H1 (cell line): ENCODE measurements around the gene SLC9A5. TPM values are rescaled to one million over a fixed set of nuclear protein-coding genes. Genes with fewer than 3 reads are reported as not detected.
A peak's percentile ranks its signal among the peaks of the same experiment; 100 is the strongest.

Experiments used
- CTCF ChIA-PET: fragments of 300-600 bp; sonication (Branson Sonifier 250); formaldehyde crosslinking; loops from one replicate; lab custom pipeline; 2021; ENCODE audit not compliant: partially characterized antibody; lab: Charles Lee
- POLR2A ChIA-PET: fragments of 300-600 bp; sonication (Branson Sonifier 250); formaldehyde crosslinking; loops from one replicate; lab custom pipeline; 2021; ENCODE audit warnings: inconsistent platforms; ENCODE audit not compliant: partially characterized antibody; lab: Charles Lee
- DNase-seq, 2 experiments: peaks; one replicate each; pipeline versions ENCODE4 v3.0.0 to v3.0.0-alpha.2; 2010 to 2022; ENCODE audit warnings: low spot score in 2 of 2, low read depth in 1 of 2, mixed read lengths in 1 of 2
- FAIRE-seq: peaks from 2 replicates; lab custom pipeline; 2011; peaks lifted over from hg19 to GRCh38; lab: Jason Lieb, UNC
- H2AFZ ChIP-seq: 2 replicates; pipeline ENCODE4 v1.8.1; 2012; ENCODE audit warnings: low read length, inconsistent platforms
- H2AK5ac ChIP-seq: 2 replicates; pipeline ENCODE4 v1.6.1; 2013; ENCODE audit warnings: low read depth, low read length
- H2BK120ac ChIP-seq: replicated peaks from 2 replicates; pipeline ENCODE3; 2013; ENCODE audit warnings: low read depth, low read length, inconsistent platforms
- H2BK12ac ChIP-seq: 2 replicates; pipeline ENCODE4 v1.6.1; 2013; ENCODE audit warnings: low read depth, low read length
- H2BK15ac ChIP-seq: 2 replicates; pipeline ENCODE4 v1.6.1; 2013; ENCODE audit warnings: low read length
- H2BK20ac ChIP-seq: 2 replicates; pipeline ENCODE4 v1.6.1; 2013; ENCODE audit warnings: low read length
- H2BK5ac ChIP-seq: 2 replicates; pipeline ENCODE4 v1.6.1; 2013; ENCODE audit warnings: low read depth, low read length
- H3K14ac ChIP-seq: 2 replicates; pipeline ENCODE4 v1.6.1; 2013; ENCODE audit warnings: inconsistent platforms; ENCODE audit not compliant: insufficient read length
- H3K18ac ChIP-seq: 2 replicates; pipeline ENCODE4 v1.6.1; 2013; ENCODE audit warnings: low read length; ENCODE audit errors: extremely low read depth
- H3K23ac ChIP-seq: 2 replicates; pipeline ENCODE4 v1.6.1; 2013; ENCODE audit warnings: inconsistent platforms; ENCODE audit not compliant: insufficient read length
- H3K23me2 ChIP-seq: 2 replicates; pipeline ENCODE4 v1.6.1; 2013; ENCODE audit warnings: low read depth, low read length
- H3K27ac ChIP-seq: 2 replicates; pipeline ENCODE4 v1.6.1; 2011; ENCODE audit warnings: low read depth, low read length, inconsistent platforms
- H3K27me3 ChIP-seq, 4 experiments: replicated peaks in 1 of 4; 1 replicate in 1 of 4; 2 replicates in 3 of 4; pipeline versions ENCODE4 v1.6.1 to v1.8.1; 2011 to 2013; ENCODE audit warnings: low read length in 3 of 4, mild to moderate bottlenecking in 3 of 4, inconsistent platforms in 2 of 4, mixed read lengths in 2 of 4, moderate library complexity in 1 of 4; ENCODE audit not compliant: control insufficient read depth in 3 of 4, insufficient read depth in 3 of 4; ENCODE audit errors: extremely low read depth in 1 of 4
- H3K36me3 ChIP-seq, 4 experiments: 2 replicates each; pipeline versions ENCODE4 v1.6.1 to v1.8.1; 2011 to 2013; ENCODE audit warnings: mild to moderate bottlenecking in 4 of 4, low read length in 3 of 4, moderate library complexity in 2 of 4, control low read depth in 1 of 4, inconsistent platforms in 1 of 4; ENCODE audit not compliant: insufficient read depth in 4 of 4, control insufficient read depth in 2 of 4
- H3K4ac ChIP-seq: replicated peaks from 2 replicates; pipeline ENCODE3; 2013; ENCODE audit warnings: low read length, low read depth, mixed read lengths, inconsistent platforms; ENCODE audit not compliant: insufficient read length
- H3K4me1 ChIP-seq, 4 experiments: replicated peaks in 1 of 4; 1 replicate in 1 of 4; 2 replicates in 3 of 4; pipeline versions ENCODE4 v1.6.1 to v1.8.1; 2011 to 2013; ENCODE audit warnings: low read length in 3 of 4, inconsistent platforms in 2 of 4, mixed read lengths in 1 of 4; ENCODE audit not compliant: insufficient read depth in 4 of 4, control insufficient read depth in 3 of 4
- H3K4me2 ChIP-seq, 2 experiments: 2 replicates each; pipeline versions ENCODE4 v1.6.1 to v1.8.1; 2011 to 2013; ENCODE audit warnings: low read depth in 2 of 2, low read length in 2 of 2, control low read depth in 1 of 2, inconsistent platforms in 1 of 2, mild to moderate bottlenecking in 1 of 2; ENCODE audit not compliant: insufficient read depth in 1 of 2
- H3K4me3 ChIP-seq, 4 experiments: fragments of 200-600, 300-600 bp in 1 of 4; sonication (generic), shearing (Covaris generic), sonication (Bioruptor Twin) in 1 of 4; 2 replicates each; pipeline versions ENCODE4 v1.5.1 to v1.8.1; 2011 to 2016; ENCODE audit warnings: low read length in 4 of 4, low read depth in 3 of 4, control low read depth in 2 of 4, inconsistent platforms in 2 of 4, mild to moderate bottlenecking in 2 of 4, mixed read lengths in 1 of 4, moderate library complexity in 1 of 4; ENCODE audit not compliant: insufficient read depth in 2 of 4; ENCODE audit errors: extremely low read depth in 1 of 4
- H3K56ac ChIP-seq: replicated peaks from 2 replicates; pipeline ENCODE3; 2013; ENCODE audit warnings: low read depth, mild to moderate bottlenecking, mixed read lengths, low read length, inconsistent platforms; ENCODE audit not compliant: insufficient read length
- H3K79me1 ChIP-seq: 2 replicates; pipeline ENCODE4 v1.6.1; 2013; ENCODE audit warnings: low read depth, low read length, control low read depth
- H3K79me2 ChIP-seq, 2 experiments: 2 replicates each; pipeline versions ENCODE4 v1.6.1 to v1.8.1; 2012 to 2013; ENCODE audit warnings: low read length in 2 of 2, mild to moderate bottlenecking in 2 of 2, inconsistent platforms in 1 of 2; ENCODE audit not compliant: insufficient read depth in 2 of 2, control insufficient read depth in 1 of 2
- H3K9ac ChIP-seq, 4 experiments: replicated peaks in 1 of 4; 1 replicate in 1 of 4; 2 replicates in 3 of 4; pipeline versions ENCODE4 v1.6.1 to v1.8.1; 2011 to 2013; ENCODE audit warnings: low read depth in 3 of 4, low read length in 3 of 4, control low read depth in 2 of 4, mild to moderate bottlenecking in 2 of 4, moderate library complexity in 2 of 4, inconsistent platforms in 1 of 4; ENCODE audit errors: extremely low read depth in 1 of 4
- H3K9me3 ChIP-seq, 2 experiments: 2 replicates each; pipeline versions ENCODE4 v1.6.1 to v1.8.1; 2012 to 2013; ENCODE audit warnings: mild to moderate bottlenecking in 2 of 2, moderate library complexity in 2 of 2, control low read depth in 1 of 2, inconsistent platforms in 1 of 2, low read depth in 1 of 2, low read length in 1 of 2, mixed read lengths in 1 of 2; ENCODE audit not compliant: insufficient read depth in 2 of 2
- H4K20me1 ChIP-seq, 2 experiments: replicated peaks in 1 of 2; 2 replicates each; pipeline versions ENCODE3 to v1.8.1; 2011 to 2013; ENCODE audit warnings: inconsistent platforms in 2 of 2, low read length in 2 of 2, mild to moderate bottlenecking in 1 of 2; ENCODE audit not compliant: insufficient read depth in 2 of 2, control insufficient read depth in 1 of 2
- H4K5ac ChIP-seq: 2 replicates; pipeline ENCODE4 v1.6.1; 2013; ENCODE audit warnings: low read length, low read depth, mixed read lengths, inconsistent platforms; ENCODE audit not compliant: insufficient read length
- H4K8ac ChIP-seq: 2 replicates; pipeline ENCODE4 v1.8.0; 2013; ENCODE audit warnings: mild to moderate bottlenecking, moderate library complexity, low read length, inconsistent platforms; ENCODE audit not compliant: insufficient read depth; ENCODE audit errors: extremely low read depth
- H4K91ac ChIP-seq: replicated peaks from 2 replicates; pipeline ENCODE3; 2013; ENCODE audit warnings: low read length, mixed read lengths, inconsistent platforms; ENCODE audit not compliant: insufficient read length
- EGR1 ChIP-seq: IDR thresholded peaks from 2 replicates; pipeline ENCODE4 v1.6.1; 2011; ENCODE audit warnings: low read depth, low read length, borderline replicate concordance
- FOSL1 ChIP-seq: IDR thresholded peaks from 2 replicates; pipeline ENCODE4 v1.6.1; 2011; ENCODE audit warnings: mild to moderate bottlenecking, low read depth, low read length, moderate library complexity; ENCODE audit not compliant: insufficient read depth
- JUND ChIP-seq: IDR thresholded peaks from 2 replicates; pipeline ENCODE4 v1.6.1; 2011; ENCODE audit warnings: mild to moderate bottlenecking, improper control_type of control experiment, low read length
- KDM4A ChIP-seq: IDR thresholded peaks from one replicate; pipeline ENCODE4 v1.7.1; 2012; ENCODE audit warnings: low read depth, mild to moderate bottlenecking, moderate library complexity, low read length, inconsistent platforms; ENCODE audit not compliant: severe bottlenecking
- PHF8 ChIP-seq: fragments of 200-600 bp; sonication (generic); conservative IDR thresholded peaks from 2 replicates; pipeline ENCODE4 v1.7.1; 2012; ENCODE audit warnings: low read depth, mild to moderate bottlenecking, inconsistent platforms, low read length, moderate library complexity
- POLR2AphosphoS5 ChIP-seq: IDR thresholded peaks from 2 replicates; pipeline ENCODE4 v1.6.1; 2011; ENCODE audit warnings: low read depth, low read length
- POU5F1 ChIP-seq: IDR thresholded peaks from 2 replicates; pipeline ENCODE4 v1.6.1; 2011; ENCODE audit warnings: low read depth, mild to moderate bottlenecking, low read length, moderate library complexity
- SAP30 ChIP-seq: fragments of 300-600 bp; sonication (generic); IDR thresholded peaks from 2 replicates; pipeline ENCODE4 v1.7.1; 2012; ENCODE audit warnings: low read length, moderate library complexity, mild to moderate bottlenecking, inconsistent platforms; ENCODE audit not compliant: insufficient read depth, insufficient replicate concordance
- SP2 ChIP-seq: IDR thresholded peaks from 2 replicates; pipeline ENCODE4 v1.6.1; 2012; ENCODE audit warnings: mild to moderate bottlenecking, low read length, inconsistent platforms
- SRF ChIP-seq: IDR thresholded peaks from 2 replicates; pipeline ENCODE4 v1.6.1; 2011; ENCODE audit warnings: mild to moderate bottlenecking, low read depth, low read length, moderate library complexity
- TCF12 ChIP-seq: IDR thresholded peaks from 2 replicates; pipeline ENCODE4 v1.6.1; 2011; ENCODE audit warnings: low read depth, mild to moderate bottlenecking, low read length
- WGBS, 2 experiments: shearing (Covaris generic) in 1 of 2; methylation state at CpG; one replicate each; pipeline versions ENCODE4 v1.1.6 to v1.1.7; 2013 to 2015; ENCODE audit warnings: low lambda C conversion rate in 2 of 2, mixed read lengths in 2 of 2, inconsistent platforms in 1 of 2, low coverage in 1 of 2, missing lambda C conversion rate in 1 of 2; ENCODE audit not compliant: insufficient replicate concordance in 2 of 2, insufficient coverage in 1 of 2, insufficient read length in 1 of 2; ENCODE audit errors: extremely low coverage in 1 of 2, missing lambda C conversion rate in 1 of 2; 5-methylcytosine and 5-hydroxymethylcytosine counted together
- polyA plus RNA-seq, 7 experiments: library from polyadenylated mRNA; depleted of rRNA in 3 of 7; stranded (reverse) in 5 of 7; unstranded in 2 of 7; fragments of >200 nt in 5 of 7; fragments of 200-250 nt in 2 of 7; gene quantifications; 1 replicate in 5 of 7; 2 replicates in 1 of 7; 4 replicates in 1 of 7; pipeline versions ENCODE4 v1.2.1 to v1.2.3, GENCODE V29; 2011 to 2013; ENCODE audit warnings: missing spikeins in 2 of 7, mixed read lengths in 2 of 7
- total RNA-seq: library from RNA; stranded (reverse); fragmentation: NEBNext Ultra II Directional; extraction: Animal tissue kit (Norgen Biotek cat#: 25700); gene quantifications from 2 replicates; pipeline ENCODE4 v1.2.1, GENCODE V29; 2021
- TF ChIP-seq, protein P1 (sequence below): IDR thresholded peaks from 2 replicates; pipeline ENCODE4 v1.6.1; 2011; ENCODE audit warnings: low read length, improper control_type of control experiment

Gene SLC9A5
- total and polyA plus RNA-seq, 2 of the 8 experiments (the other 6 are each of a cell fraction or from before 2014, with no cell fraction given): 7.9 to 8.6 TPM

DNA sequence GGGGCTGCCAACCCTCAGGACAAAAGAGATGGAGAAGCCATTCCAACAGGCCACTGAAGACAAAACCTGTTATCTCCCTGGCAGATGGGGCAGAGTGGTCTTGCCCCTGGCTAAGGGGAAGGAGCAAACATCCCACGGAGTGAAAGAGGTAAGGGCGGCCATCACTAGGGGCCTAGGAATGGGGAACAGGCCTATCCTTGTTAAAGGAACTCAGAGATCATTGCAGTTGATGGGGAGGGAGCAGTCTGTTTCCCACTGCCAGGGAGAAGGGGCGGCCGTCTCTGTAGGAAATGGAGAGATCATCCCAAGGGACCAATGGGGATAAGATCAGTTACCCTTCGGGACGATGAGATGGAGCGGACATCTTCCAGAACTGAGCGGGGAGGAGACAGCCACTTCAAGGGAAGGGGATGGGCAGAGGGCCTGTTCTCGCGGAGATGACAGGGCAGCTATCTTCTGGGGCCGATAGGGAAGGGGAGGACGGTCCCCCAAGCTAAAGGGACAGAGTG is 22.4 kb upstream of the SLC9A5 start:
- Histone ChIP-seq H3K79me2 (peaks cover 0 to 13% of the 10 kb centered on the region in 2 experiments; a peak in 2 of 4 replicates), H3K18ac (no peak overlapping the region), H3K4me1 (peaks cover 0 to 6% (median 3%) of the 10 kb centered on the region in 4 experiments; a peak in 3 of 7 replicates), H4K8ac (no peak overlapping the region), H2BK20ac (no peak overlapping the region), H3K9me3 (no peaks in the 10 kb centered on the region), H3K4me3 (peak overlapping the region; percentile 83 to 96 (median 94)), H3K79me1 (no peaks in the 10 kb centered on the region; the same call in 1 of the 2 replicates), H3K4me2 (peak overlapping the region; percentile 74 to 92), H2BK120ac (no peak overlapping the region), H2AK5ac (no peak overlapping the region), H3K9ac (no peak overlapping the region; a peak in 1 of 7 replicates), H4K5ac (no peak overlapping the region), H3K27ac (no peak overlapping the region), H3K36me3 (peaks cover 15 to 31% (median 29%) of the 10 kb centered on the region in 4 experiments; a peak in 7 of 8 replicates), H3K56ac (no peak overlapping the region), H2AFZ (peak overlapping the region; percentile 74; the same call in 1 of the 2 replicates), H2BK5ac (no peak overlapping the region), H4K91ac (no peak overlapping the region), H3K14ac (no peak overlapping the region), H3K27me3 (no peaks in the 10 kb centered on the region; a peak in 4 of 7 replicates), H3K4ac (no peak overlapping the region), H3K23ac (no peak overlapping the region), H3K23me2 (peaks cover 5% of the 10 kb centered on the region), H4K20me1 (peaks cover 3 to 10% of the 10 kb centered on the region in 2 experiments), H2BK15ac (0 out of 2 replicates have a peak overlapping the region, but pooled peaks have one; percentile 14), H2BK12ac (no peak overlapping the region)
- ChIA-PET CTCF (interaction anchor here (0.7 to 3.9 kb wide), 17 partner anchors 8 to 248 kb away, joined by 3 to 25 read pairs (median 5); partner anchors contain the start of genes ELMO3 and NOL3), POLR2A (interaction anchor here (0.5 to 2.7 kb wide), 11 partner anchors 9 to 176 kb away, joined by 3 to 22 read pairs (median 8); partner anchors contain the start of genes EXOC3L1 and FHOD1)
- 18% methylated on average over 12 of the region's 12 CpGs; no CpG with 5 or more reads in 1 of the 2 experiments for WGBS, 2 experiments
- DNase-seq: no peak
- FAIRE-seq: no peak
- TF ChIP-seq KDM4A (peak; percentile 2), PHF8 (0 out of 2 replicates have a peak, but pooled peaks have one; percentile 10), POU5F1 (no peak), FOSL1 (no peak), SAP30 (no peak), JUND (no peak), SP2 (no peak), TCF12 (no peak), EGR1 (no peak), SRF (no peak), POLR2AphosphoS5 (no peak)
- TF ChIP-seq, protein P1, sequence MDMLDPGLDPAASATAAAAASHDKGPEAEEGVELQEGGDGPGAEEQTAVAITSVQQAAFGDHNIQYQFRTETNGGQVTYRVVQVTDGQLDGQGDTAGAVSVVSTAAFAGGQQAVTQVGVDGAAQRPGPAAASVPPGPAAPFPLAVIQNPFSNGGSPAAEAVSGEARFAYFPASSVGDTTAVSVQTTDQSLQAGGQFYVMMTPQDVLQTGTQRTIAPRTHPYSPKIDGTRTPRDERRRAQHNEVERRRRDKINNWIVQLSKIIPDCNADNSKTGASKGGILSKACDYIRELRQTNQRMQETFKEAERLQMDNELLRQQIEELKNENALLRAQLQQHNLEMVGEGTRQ: no peak
